NB4 (cell line): ENCODE data around the gene XRCC1.

Experiments
- DNase-seq: peaks from one replicate; pipeline ENCODE4 v3.0.0; 2010; ENCODE audit warnings: low read depth
- H3K4me3 ChIP-seq: one replicate; pipeline ENCODE4 v1.5.1; 2011; ENCODE audit warnings: mild to moderate bottlenecking, low read depth, low read length, moderate library complexity
- MYC ChIP-seq: IDR thresholded peaks from 2 replicates; pipeline ENCODE4 v1.6.1; 2011; ENCODE audit warnings: low read depth, low read length
- POLR2A ChIP-seq: IDR thresholded peaks from 2 replicates; pipeline ENCODE4 v1.6.1; 2011; ENCODE audit warnings: mild to moderate bottlenecking; ENCODE audit not compliant: insufficient read length; ENCODE audit errors: extremely low read depth
- TF ChIP-seq, protein P1 (sequence below): IDR thresholded peaks from one replicate; pipeline ENCODE4 v1.5.1; 2012; ENCODE audit warnings: low read depth, low read length
- TF ChIP-seq, protein P2 (sequence below): IDR thresholded peaks from 2 replicates; pipeline ENCODE4 v1.6.1; 2011; ENCODE audit warnings: low read depth, low read length

The XRCC1 gene

DNA sequence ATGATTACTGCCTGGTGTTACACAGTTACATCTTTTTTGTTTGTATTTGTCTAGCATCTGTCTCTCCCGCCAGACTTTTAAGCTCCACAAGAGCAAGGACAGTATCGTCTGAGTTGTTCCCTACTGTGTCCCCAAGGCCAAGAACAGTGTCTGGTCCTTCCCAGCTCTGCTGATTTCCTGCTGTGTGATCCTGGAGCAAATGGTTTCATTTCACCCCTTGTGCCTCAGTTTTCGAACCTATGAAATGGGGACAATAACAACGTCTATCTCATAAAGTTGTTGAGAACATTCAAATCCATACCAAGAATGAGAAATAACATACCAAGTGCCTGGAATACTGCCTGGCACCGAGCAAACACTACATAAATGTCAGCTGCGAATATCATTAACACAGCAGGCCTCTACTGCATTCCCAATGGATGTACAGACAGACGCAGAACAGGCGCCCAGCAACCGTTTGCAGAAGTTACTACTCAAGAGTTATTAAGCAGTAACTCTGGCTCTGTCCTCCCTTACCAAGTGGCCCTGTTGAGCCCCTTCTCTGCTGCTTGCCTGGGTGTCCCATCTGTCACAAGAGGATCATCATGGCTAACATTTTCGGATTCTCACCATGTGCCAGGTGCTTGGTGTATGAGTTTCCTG lies 11.4 kb downstream of the XRCC1 start:
- TF ChIP-seq, protein P1, sequence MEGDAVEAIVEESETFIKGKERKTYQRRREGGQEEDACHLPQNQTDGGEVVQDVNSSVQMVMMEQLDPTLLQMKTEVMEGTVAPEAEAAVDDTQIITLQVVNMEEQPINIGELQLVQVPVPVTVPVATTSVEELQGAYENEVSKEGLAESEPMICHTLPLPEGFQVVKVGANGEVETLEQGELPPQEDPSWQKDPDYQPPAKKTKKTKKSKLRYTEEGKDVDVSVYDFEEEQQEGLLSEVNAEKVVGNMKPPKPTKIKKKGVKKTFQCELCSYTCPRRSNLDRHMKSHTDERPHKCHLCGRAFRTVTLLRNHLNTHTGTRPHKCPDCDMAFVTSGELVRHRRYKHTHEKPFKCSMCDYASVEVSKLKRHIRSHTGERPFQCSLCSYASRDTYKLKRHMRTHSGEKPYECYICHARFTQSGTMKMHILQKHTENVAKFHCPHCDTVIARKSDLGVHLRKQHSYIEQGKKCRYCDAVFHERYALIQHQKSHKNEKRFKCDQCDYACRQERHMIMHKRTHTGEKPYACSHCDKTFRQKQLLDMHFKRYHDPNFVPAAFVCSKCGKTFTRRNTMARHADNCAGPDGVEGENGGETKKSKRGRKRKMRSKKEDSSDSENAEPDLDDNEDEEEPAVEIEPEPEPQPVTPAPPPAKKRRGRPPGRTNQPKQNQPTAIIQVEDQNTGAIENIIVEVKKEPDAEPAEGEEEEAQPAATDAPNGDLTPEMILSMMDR = no peak
- TF ChIP-seq POLR2A (no peak), MYC (no peak)
- TF ChIP-seq, protein P2, sequence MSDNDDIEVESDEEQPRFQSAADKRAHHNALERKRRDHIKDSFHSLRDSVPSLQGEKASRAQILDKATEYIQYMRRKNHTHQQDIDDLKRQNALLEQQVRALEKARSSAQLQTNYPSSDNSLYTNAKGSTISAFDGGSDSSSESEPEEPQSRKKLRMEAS = no peak
- H3K4me3 ChIP-seq = no peak overlapping the region
- peak; percentile 30 for DNase-seq

DNA sequence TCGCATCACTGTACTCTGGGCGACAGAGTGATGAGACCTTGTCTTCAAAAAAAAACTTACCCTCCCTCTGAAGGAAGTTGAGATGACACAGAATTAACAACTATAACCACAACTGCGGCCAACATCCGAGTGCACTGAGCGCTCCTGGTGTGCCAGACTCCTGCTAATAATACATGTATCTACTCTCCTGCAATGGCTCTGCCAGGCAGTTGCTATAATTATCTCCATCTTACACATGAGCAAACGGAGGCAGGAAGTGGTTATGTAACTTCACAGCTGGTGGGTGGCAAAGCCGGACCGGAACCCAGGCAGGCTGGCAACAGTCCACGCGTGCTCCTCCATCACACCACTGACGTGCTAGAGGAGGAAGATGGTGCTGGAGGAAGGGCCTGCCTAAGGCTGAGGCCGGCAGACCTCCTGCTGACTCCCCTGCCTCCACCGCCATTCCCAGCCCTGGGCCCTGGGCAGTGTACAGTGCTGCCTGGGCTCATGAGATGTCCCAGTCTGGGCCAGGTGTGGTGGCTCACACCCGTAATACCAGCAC lies 12.6 kb downstream of the XRCC1 start:
- no peak overlapping the region for H3K4me3 ChIP-seq
- DNase-seq = peak; percentile 94
- TF ChIP-seq MYC = peak; percentile 75; the same call in 1 of the 2 replicates
- TF ChIP-seq, protein P1 = no peak
- TF ChIP-seq, protein P2 = peak; percentile 79
- TF ChIP-seq POLR2A = no peak

DNA sequence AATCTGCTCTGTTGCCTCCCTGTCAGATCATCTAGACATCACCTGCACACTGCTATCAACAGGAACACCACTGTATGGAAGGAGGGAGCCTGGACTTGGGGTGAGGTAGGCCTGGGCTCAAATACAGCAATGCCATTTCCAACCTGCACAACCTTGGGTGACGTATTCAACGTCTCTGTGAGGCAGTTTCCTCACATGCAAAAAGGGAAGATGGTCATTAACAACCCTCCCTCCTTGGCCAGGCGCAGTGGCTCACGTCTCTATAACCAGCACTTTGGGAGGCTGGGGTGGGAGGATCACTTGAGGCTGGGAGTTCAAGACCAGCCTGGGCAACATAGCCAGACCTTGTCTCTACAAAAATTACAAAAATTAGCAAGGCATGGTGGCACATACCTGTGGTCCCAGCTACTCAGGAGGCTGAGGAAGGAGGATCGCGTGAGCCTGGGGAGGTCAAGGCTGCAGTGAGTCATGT lies 13.1 kb downstream of the XRCC1 start:
- TF ChIP-seq POLR2A (no peak), MYC (no peak)
- TF ChIP-seq, protein P2 = no peak
- TF ChIP-seq, protein P1 = no peak
- no peak for DNase-seq
- H3K4me3 ChIP-seq = no peak overlapping the region

DNA sequence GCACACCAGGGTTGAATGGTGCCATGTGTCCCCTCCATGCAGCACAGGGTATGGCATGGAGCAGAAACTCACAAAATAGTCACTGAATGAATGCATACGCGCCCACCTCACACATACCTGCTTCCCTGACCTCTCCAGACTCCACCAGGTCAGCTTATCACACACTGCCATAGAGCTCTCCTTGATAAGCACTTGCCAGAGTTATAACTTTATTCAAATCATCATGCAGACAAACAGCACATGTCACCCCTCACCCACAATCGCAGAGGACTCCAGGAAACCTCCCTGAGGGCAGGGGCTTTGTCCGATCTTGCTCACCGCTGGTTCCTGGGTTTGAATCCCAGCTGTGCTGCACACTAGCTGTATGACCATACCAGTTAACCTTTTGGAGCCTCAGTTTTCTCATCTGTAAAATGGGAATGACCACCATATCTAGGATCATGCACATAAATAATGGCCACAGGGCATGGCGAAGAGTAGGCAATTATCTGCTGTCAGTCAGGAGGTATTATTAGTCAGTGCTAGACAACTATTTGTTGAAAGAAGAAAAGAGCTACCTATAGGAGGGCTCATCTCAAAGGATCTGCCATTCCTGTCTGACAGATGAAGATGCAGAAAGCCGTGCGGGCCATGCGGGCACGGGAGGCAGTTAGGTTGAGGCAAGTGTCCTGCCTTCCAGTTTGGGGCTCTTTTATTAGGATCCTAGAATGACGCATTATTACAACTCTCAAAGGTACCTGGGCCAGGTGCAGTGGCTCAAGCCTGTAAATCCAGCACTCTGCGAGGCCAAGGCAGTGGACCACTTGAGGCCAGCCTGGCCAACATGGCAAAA lies 14.0 kb downstream of the XRCC1 start:
- DNase-seq = no peak
- H3K4me3 ChIP-seq = no peak overlapping the region
- no peak for TF ChIP-seq MYC
- TF ChIP-seq, protein P1 = no peak
- TF ChIP-seq, protein P2 = no peak
- no peak for TF ChIP-seq POLR2A

DNA sequence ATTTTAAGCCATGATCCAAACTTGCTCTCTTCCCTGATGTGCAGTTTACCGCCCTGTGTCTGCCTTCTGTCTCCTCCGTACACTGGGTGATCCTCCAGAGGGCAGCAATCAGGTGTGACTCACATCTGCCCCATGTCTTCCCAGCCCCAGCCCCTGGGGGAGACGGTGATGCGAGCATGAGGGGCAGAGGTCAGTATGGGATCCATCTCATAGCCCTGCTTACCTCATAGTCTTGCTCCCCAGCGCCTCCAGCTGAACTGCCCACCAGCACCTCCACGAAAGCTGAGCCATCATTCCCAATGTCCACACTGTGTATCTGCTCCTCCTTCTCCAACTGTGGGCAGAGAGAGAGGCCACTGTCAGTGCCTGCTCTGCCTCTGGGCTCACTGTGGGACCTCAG lies 14.6 kb downstream of the XRCC1 start:
- H3K4me3 ChIP-seq = no peak overlapping the region
- DNase-seq = peak; percentile 67
- TF ChIP-seq, protein P1 = peak; percentile 24
- no peak for TF ChIP-seq MYC
